Measurements from ENCODE around the gene ABCC8. TPM values are rescaled to one million over a fixed set of nuclear protein-coding genes. Genes with fewer than 3 reads are reported as not detected.

ABCC8 gene
- total and polyA plus RNA-seq, 9 of the 15 experiments (the other 6 are each of a cell fraction or from before 2014, with no cell fraction given): not detected

- WGBS (ENCODE audit: insufficient coverage, low coverage, missing lambda C conversion rate): 1% methylated on average over 10 of the region's 11 CpGs
- intact Hi-C loops (cut with micrococcal nuclease) (no loop called here), in situ Hi-C loops (cut with MboI) (loop anchor here (10.0 kb wide), 2 partner anchors 127 to 287 kb away; no protein-coding TSS in a partner anchor)
- ATAC-seq (no peak), FAIRE-seq (no peak), DNase-seq (ENCODE audit: extremely low read depth in 1 of 4, low spot score in 3 of 4) (no peak)
- POLR2A ChIA-PET: interaction anchor here (0.6 to 1.0 kb wide), 3 partner anchors 10 to 116 kb away, joined by 3 to 4 read pairs (median 3); no protein-coding TSS in a partner anchor
- H3K9ac ChIP-seq (ENCODE audit: insufficient read depth in 1 of 2, low read depth in 2 of 2, low read length in 2 of 2): no peak overlapping the region
- H3K4me2 ChIP-seq (ENCODE audit: insufficient read depth, low read length): no peak overlapping the region
- H4K20me1 ChIP-seq (replicated peaks; ENCODE audit: control insufficient read depth, insufficient read depth, low read length): peaks cover 3% of the 10 kb centered on the region; the same call in 1 of the 2 replicates
- BruUV-seq (replicated peaks): no TSS peak
- no peak overlapping the region for H2AFZ ChIP-seq (ENCODE audit: low read depth, low read length)
- no peaks in the 10 kb centered on the region for H3K4me1 ChIP-seq (replicated peaks in 1 of 2; ENCODE audit: control insufficient read depth in 2 of 2, insufficient read depth in 2 of 2, low read length in 2 of 2)
- H3K9me1 ChIP-seq (ENCODE audit: control insufficient read depth, insufficient read depth, low read length): no peaks in the 10 kb centered on the region
- H3K79me2 ChIP-seq (ENCODE audit: control insufficient read depth, insufficient read depth, low read length): no peaks in the 10 kb centered on the region
- no peak overlapping the region for H3K4me3 ChIP-seq
- no peak overlapping the region for H3K27ac ChIP-seq (ENCODE audit: extremely low read depth, low read depth, low read length)
- H3K9me3 ChIP-seq (replicated peaks; ENCODE audit: control insufficient read depth, insufficient read depth, low read depth, low read length): no peaks in the 10 kb centered on the region
- CTCF ChIA-PET (ENCODE audit: low intra/inter-chr PET ratio): interaction anchor here (0.6 kb wide), 1 partner anchor 134 kb away, joined by 3 read pairs; no protein-coding TSS in a partner anchor
- peaks cover 16 to 78% of the 10 kb centered on the region in 2 experiments; a peak in 4 of 5 replicates for H3K27me3 ChIP-seq (ENCODE audit: control insufficient read depth in 2 of 2, insufficient read depth in 2 of 2, low read length in 2 of 2)
- no peaks in the 10 kb centered on the region for H3K36me3 ChIP-seq (ENCODE audit: control insufficient read depth, insufficient read depth, low read length)
- TF ChIP-seq MITF (IDR thresholded peaks at IDR 0.05) (no peak), DNMT1 (IDR thresholded peaks at IDR 0.05) (no peak), E2F5 (CRISPR knock-in tag; IDR thresholded peaks at IDR 0.05) (no peak), IRF9 (tag; IDR thresholded peaks at IDR 0.05) (no peak), CAMTA2 (CRISPR knock-in tag; conservative IDR thresholded peaks at IDR 0.05) (no peak), ZNF740 (CRISPR knock-in tag; IDR thresholded peaks at IDR 0.05) (no peak), ZNF740 (tag; IDR thresholded peaks at IDR 0.05) (no peak), TAF1 (IDR thresholded peaks at IDR 0.05; ENCODE audit: control insufficient read depth, extremely low read depth, insufficient read depth, low read length, severe bottlenecking) (no peak), ZNF3 (CRISPR knock-in tag; IDR thresholded peaks at IDR 0.05) (no peak), ZNF57 (CRISPR knock-in tag; IDR thresholded peaks at IDR 0.05) (no peak), JUN (IDR thresholded peaks at IDR 0.05; ENCODE audit: borderline replicate concordance, low read depth, low read length) (no peak), JUN (CRISPR knock-in tag; IDR thresholded peaks at IDR 0.05; ENCODE audit: borderline replicate concordance) (no peak), ZBTB43 (CRISPR knock-in tag; IDR thresholded peaks at IDR 0.05) (no peak), ZNF217 (CRISPR knock-in tag; IDR thresholded peaks at IDR 0.05) (no peak), USF2 (CRISPR knock-in tag; IDR thresholded peaks at IDR 0.05) (no peak)
Observed at GRCh38 chr11:17521106-17521900, 44.7 kb upstream of the ABCC8 start.
